Endothelial cell of umbilical vein (primary cell): Measurements from ENCODE around the gene SLC22A17. TPM values are rescaled to one million over a fixed set of nuclear protein-coding genes. Genes with fewer than 3 reads are reported as not detected.

Experiments used
- BruUV-seq: library from RNA; stranded (reverse); fragments of 400-500 nt; replicated peaks from 2 replicates; lab custom pipeline; 2021; lab: Mats Ljungman, UMichigan
- CTCF ChIA-PET: fragments of 300-600, 350-600 bp; sonication (Branson Sonifier 250); formaldehyde crosslinking; loops from one replicate; lab custom pipeline; 2021; ENCODE audit warnings: antibody characterized with exemption, inconsistent platforms; lab: Charles Lee
- POLR2A ChIA-PET: fragments of 300-600, 350-600 bp; sonication (Branson Sonifier 250); formaldehyde crosslinking; loops from one replicate; lab custom pipeline; 2021; ENCODE audit warnings: antibody characterized with exemption, inconsistent platforms; lab: Charles Lee
- DNase-seq: peaks from one replicate; pipeline ENCODE4 v3.0.0-alpha.2; 2011; ENCODE audit warnings: low read depth, low spot score
- FAIRE-seq: peaks from 2 replicates; lab custom pipeline; 2011; peaks lifted over from hg19 to GRCh38; lab: Jason Lieb, UNC
- H2AFZ ChIP-seq: 2 replicates; pipeline ENCODE4 v1.6.0; 2012; ENCODE audit warnings: low read depth, low read length, control low read depth, inconsistent platforms
- H3K27ac ChIP-seq: 2 replicates; pipeline ENCODE4 v1.5.1; 2011; ENCODE audit warnings: low read depth, mild to moderate bottlenecking, control low read depth, low read length, moderate library complexity; ENCODE audit not compliant: insufficient read depth
- H3K27me3 ChIP-seq, 2 experiments: 2 replicates each; pipeline versions ENCODE4 v1.6.0 to v1.6.1; 2011; ENCODE audit warnings: low read length in 2 of 2, mixed read lengths in 1 of 2; ENCODE audit not compliant: control insufficient read depth in 2 of 2, insufficient read depth in 2 of 2
- H3K36me3 ChIP-seq, 2 experiments: 2 replicates in 1 of 2; 3 replicates in 1 of 2; pipeline ENCODE4 v1.5.1; 2011; ENCODE audit warnings: low read length in 2 of 2, mild to moderate bottlenecking in 1 of 2, moderate library complexity in 1 of 2; ENCODE audit not compliant: control insufficient read depth in 2 of 2, insufficient read depth in 2 of 2; ENCODE audit errors: extremely low read depth in 1 of 2
- H3K4me1 ChIP-seq: 3 replicates; pipeline ENCODE4 v1.5.1; 2011; ENCODE audit warnings: mild to moderate bottlenecking, low read length; ENCODE audit not compliant: control insufficient read depth, insufficient read depth; ENCODE audit errors: extremely low read depth
- H3K4me2 ChIP-seq: 2 replicates; pipeline ENCODE4 v1.6.1; 2011; ENCODE audit warnings: low read length, control low read depth, mixed read lengths; ENCODE audit not compliant: insufficient read depth
- H3K4me3 ChIP-seq, 3 experiments: fragments of 200-600 bp in 1 of 3; sonication (generic), shearing (Covaris generic) in 1 of 3; replicated peaks in 1 of 3; 2 replicates each; pipeline ENCODE4 v1.5.1; 2011 to 2016; ENCODE audit warnings: control low read depth in 3 of 3, low read length in 3 of 3, mild to moderate bottlenecking in 2 of 3, inconsistent platforms in 1 of 3, low read depth in 1 of 3, moderate library complexity in 1 of 3; ENCODE audit not compliant: insufficient read depth in 1 of 3
- H3K79me2 ChIP-seq: 2 replicates; pipeline ENCODE4 v1.6.0; 2012; ENCODE audit warnings: low read length, inconsistent platforms; ENCODE audit not compliant: control insufficient read depth, insufficient read depth
- H3K9ac ChIP-seq: replicated peaks from 2 replicates; pipeline ENCODE3; 2011; ENCODE audit warnings: low read length, control low read depth; ENCODE audit not compliant: insufficient read depth; ENCODE audit errors: extremely low read depth
- H3K9me1 ChIP-seq: replicated peaks from 3 replicates; pipeline ENCODE4 v1.6.0; 2011; ENCODE audit warnings: mild to moderate bottlenecking, low read length; ENCODE audit not compliant: control insufficient read depth, insufficient read depth; ENCODE audit errors: extremely low read depth
- H3K9me3 ChIP-seq: replicated peaks from 2 replicates; pipeline ENCODE4 v1.5.1; 2012; ENCODE audit warnings: low read length, inconsistent platforms; ENCODE audit not compliant: control insufficient read depth, insufficient read depth
- H4K20me1 ChIP-seq: replicated peaks from 2 replicates; pipeline ENCODE3; 2011; ENCODE audit warnings: mild to moderate bottlenecking, low read length; ENCODE audit not compliant: control insufficient read depth, insufficient read depth; ENCODE audit errors: extremely low read depth
- CTCF ChIP-seq, 2 donors: IDR thresholded peaks; 1 replicate in 1 of 2; 2 replicates in 1 of 2; pipeline ENCODE4 v1.5.1; 2011; ENCODE audit warnings: low read length in 2 of 2, mild to moderate bottlenecking in 2 of 2, moderate library complexity in 2 of 2, control low read depth in 1 of 2, inconsistent platforms in 1 of 2, low read depth in 1 of 2; ENCODE audit not compliant: insufficient read depth in 1 of 2; ENCODE audit errors: extremely low read depth in 1 of 2
- EZH2 ChIP-seq: IDR thresholded peaks from 2 replicates; pipeline ENCODE4 v1.6.1; 2012; ENCODE audit warnings: borderline replicate concordance, low read depth, mild to moderate bottlenecking, moderate library complexity, low read length, inconsistent platforms; ENCODE audit not compliant: severe bottlenecking
- FOS ChIP-seq: IDR thresholded peaks from 2 replicates; pipeline ENCODE4 v1.6.1; 2011; ENCODE audit warnings: mild to moderate bottlenecking, low read length, moderate library complexity, borderline replicate concordance; ENCODE audit not compliant: insufficient read depth
- GATA2 ChIP-seq: IDR thresholded peaks from 2 replicates; pipeline ENCODE4 v1.7.0; 2011; ENCODE audit warnings: low read depth, mild to moderate bottlenecking, moderate library complexity, mixed read lengths, low read length; ENCODE audit not compliant: insufficient read length, insufficient read depth
- JUN ChIP-seq: IDR thresholded peaks from 2 replicates; pipeline ENCODE4 v1.6.1; 2011; ENCODE audit warnings: borderline replicate concordance, low read depth; ENCODE audit not compliant: insufficient read length, insufficient read depth
- MAX ChIP-seq: IDR thresholded peaks from 2 replicates; pipeline ENCODE4 v1.6.1; 2011; ENCODE audit not compliant: insufficient read depth, insufficient read length
- MYC ChIP-seq: IDR thresholded peaks from one replicate; pipeline ENCODE4 v1.6.1; 2011; ENCODE audit warnings: mild to moderate bottlenecking, low read depth, low read length
- POLR2A ChIP-seq: IDR thresholded peaks from 2 replicates; pipeline ENCODE4 v1.6.1; 2012; ENCODE audit warnings: low read depth, mild to moderate bottlenecking, control low read depth, low read length
- POLR2AphosphoS5 ChIP-seq: IDR thresholded peaks from 2 replicates; pipeline ENCODE4 v1.6.1; 2012; ENCODE audit warnings: low read depth, mild to moderate bottlenecking, control low read depth, low read length, moderate library complexity; ENCODE audit not compliant: insufficient read depth
- dilution Hi-C: fragments of 300-500 bp; cut with MboI; formaldehyde crosslinking; loops from one replicate; pipeline ENCODE4 v1.15.0; 2019; ENCODE audit warnings: low sequenced_read_pairs; ENCODE audit not compliant: extremely low pct_ligation_motif_present
- intact Hi-C: fragments of 100-400 bp; cut with micrococcal nuclease; formaldehyde crosslinking; loops from one replicate; pipeline ENCODE4 v1.10.0; 2022
- polyA plus RNA-seq, 4 experiments: library from polyadenylated mRNA; depleted of rRNA in 3 of 4; stranded (reverse) in 3 of 4; unstranded in 1 of 4; fragments of >200 nt; gene quantifications; 2 replicates each; pipeline versions ENCODE4 v1.2.1 to v1.2.3, GENCODE V29; 2011 to 2012; ENCODE audit warnings: missing spikeins in 1 of 4
- total RNA-seq: library from RNA; stranded (reverse); gene quantifications from 2 replicates; pipeline ENCODE4 v1.2.3, GENCODE V29; 2021

Gene SLC22A17
- total and polyA plus RNA-seq, 2 donors (not counting 3 experiments of a cell fraction or from before 2014, with no cell fraction given): 2.9 to 4.6 TPM

DNA sequence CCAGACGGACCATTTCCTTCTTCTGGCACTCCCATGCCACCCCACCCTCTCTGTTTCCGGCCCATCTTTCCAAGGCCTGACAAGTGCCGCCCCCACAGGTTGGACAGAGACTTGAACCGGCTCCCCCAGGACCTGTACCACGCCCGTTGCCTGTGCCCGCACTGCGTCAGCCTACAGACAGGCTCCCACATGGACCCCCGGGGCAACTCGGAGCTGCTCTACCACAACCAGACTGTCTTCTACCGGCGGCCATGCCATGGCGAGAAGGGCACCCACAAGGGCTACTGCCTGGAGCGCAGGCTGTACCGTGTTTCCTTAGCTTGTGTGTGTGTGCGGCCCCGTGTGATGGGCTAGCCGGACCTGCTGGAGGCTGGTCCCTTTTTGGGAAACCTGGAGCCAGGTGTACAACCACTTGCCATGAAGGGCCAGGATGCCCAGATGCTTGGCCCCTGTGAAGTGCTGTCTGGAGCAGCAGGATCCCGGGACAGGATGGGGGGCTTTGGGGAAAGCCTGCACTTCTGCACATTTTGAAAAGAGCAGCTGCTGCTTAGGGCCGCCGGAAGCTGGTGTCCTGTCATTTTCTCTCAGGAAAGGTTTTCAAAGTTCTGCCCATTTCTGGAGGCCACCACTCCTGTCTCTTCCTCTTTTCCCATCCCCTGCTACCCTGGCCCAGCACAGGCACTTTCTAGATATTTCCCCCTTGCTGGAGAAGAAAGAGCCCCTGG lies 23.0 kb upstream of the SLC22A17 start:
- Histone ChIP-seq H3K9me1 (no peaks in the 10 kb centered on the region), H4K20me1 (no peaks in the 10 kb centered on the region), H3K27ac (no peak overlapping the region), H3K9me3 (no peaks in the 10 kb centered on the region), H3K4me3 (no peak overlapping the region), H3K27me3 (peaks cover 0 to 3% of the 10 kb centered on the region in 2 experiments), H3K4me1 (no peaks in the 10 kb centered on the region), H3K79me2 (no peaks in the 10 kb centered on the region), H3K9ac (no peak overlapping the region), H2AFZ (no peak overlapping the region), H3K4me2 (no peak overlapping the region), H3K36me3 (no peaks in the 10 kb centered on the region)
- ChIA-PET CTCF (interaction anchor here (0.6 to 2.0 kb wide), 4 partner anchors 24 to 307 kb away, joined by 3 to 4 read pairs (median 4); no protein-coding TSS in a partner anchor), POLR2A (no interaction called here)
- no peak for TF ChIP-seq POLR2AphosphoS5
- TF ChIP-seq CTCF (IDR thresholded peaks at IDR 0.05; ENCODE audit: extremely low read depth in 1 of 2, insufficient read depth in 1 of 2, low read depth in 1 of 2, low read length in 2 of 2): no peak
- no peak for TF ChIP-seq POLR2A
- no peak for TF ChIP-seq JUN
- no peak for TF ChIP-seq EZH2
- no peak for TF ChIP-seq MAX
- TF ChIP-seq MYC: no peak
- no peak for TF ChIP-seq FOS
- TF ChIP-seq GATA2: no peak
- no peak for FAIRE-seq
- BruUV-seq: no TSS peak
- dilution Hi-C loops (no loop called here), intact Hi-C loops (no loop called here)
- DNase-seq: no peak
